Transverse colon (tissue), 4 donors: ENCODE data around the gene ZDHHC18. TPM values are rescaled to one million over a fixed set of nuclear protein-coding genes. Genes with fewer than 3 reads are reported as not detected.
"Not testable (repeated sequence)": the region's sequence is repeated elsewhere in the genome, so short reads cannot be mapped to it uniquely, and the experiment has no call there.

Experiments
- DNase-seq: peaks from one replicate; pipeline ENCODE4 v3.0.0-alpha.2; 2019
- H3K27ac ChIP-seq, 4 donors: fragments of 200-600 bp; sonication (generic); 2 replicates each; pipeline ENCODE4 v1.5.1; 2016 to 2018; ENCODE audit warnings: inconsistent platforms in 4 of 4
- H3K27me3 ChIP-seq: fragments of 200-600 bp; sonication (generic); 2 replicates; pipeline ENCODE4 v1.5.1; 2017; ENCODE audit warnings: inconsistent platforms
- H3K36me3 ChIP-seq, 4 donors: fragments of 200-600 bp; sonication (generic); 2 replicates each; pipeline ENCODE4 v1.5.1; 2017 to 2019; ENCODE audit warnings: inconsistent platforms in 4 of 4
- H3K4me1 ChIP-seq, 4 donors: fragments of 200-600 bp; sonication (generic); 2 replicates each; pipeline ENCODE4 v1.5.1; 2017 to 2020; ENCODE audit warnings: inconsistent platforms in 4 of 4
- H3K4me3 ChIP-seq, 4 donors: fragments of 200-600 bp; sonication (generic); 1 replicate in 1 of 4; 2 replicates in 3 of 4; pipeline versions ENCODE4 v1.5.1 to v1.6.1; 2017 to 2019; ENCODE audit warnings: inconsistent platforms in 4 of 4
- H3K9me3 ChIP-seq, 2 donors: fragments of 200-600 bp; sonication (generic); 2 replicates each; pipeline ENCODE4 v1.5.1; 2017 to 2019; ENCODE audit warnings: inconsistent platforms in 2 of 2
- EP300 ChIP-seq: sonication (generic); formaldehyde crosslinking; IDR thresholded peaks from one replicate; pipeline ENCODE4 v1.6.1; 2017; ENCODE audit warnings: antibody characterized with exemption, low read depth
- POLR2A ChIP-seq: fragments of 450-650 bp; IDR thresholded peaks from one replicate; pipeline ENCODE4 v1.6.1; 2016; ENCODE audit warnings: antibody characterized with exemption, mild to moderate bottlenecking, moderate library complexity
- POLR2AphosphoS5 ChIP-seq, 3 donors: sonication (generic); formaldehyde crosslinking; IDR thresholded peaks; one replicate each; pipeline ENCODE4 v1.6.1; 2016; ENCODE audit warnings: antibody characterized with exemption in 3 of 3
- WGBS, 2 donors: methylation state at CpG; one replicate each; pipeline ENCODE4 v1.1.5; 2018; ENCODE audit warnings: low coverage in 1 of 2; 5-methylcytosine and 5-hydroxymethylcytosine counted together
- in situ Hi-C, 4 donors: fragments of 200-750 bp; cut with MboI; loops; one replicate each; pipeline versions ENCODE4 v1.15.0 to v1.15.1; 2017; ENCODE audit warnings: low sequenced_read_pairs in 3 of 4, low pct_ligation_motif_present in 1 of 4, low pct_unique_long_range_greater_than_20kb in 1 of 4
- intact Hi-C: fragments of 100-400 bp; cut with DNase I; formaldehyde crosslinking; loops from one replicate; pipeline ENCODE4 v1.15.1; 2023; ENCODE audit warnings: low total_unique reads
- total RNA-seq, 4 donors: library from RNA; depleted of rRNA; stranded (reverse); fragments of >200 nt; gene quantifications; one replicate each; pipeline ENCODE4 v1.1.0, GENCODE V29; 2016
- TF ChIP-seq, protein P1 (sequence below), 5 experiments: fragments of 200-600 bp in 3 of 5; fragments of 450-650 bp in 2 of 5; sonication (generic) in 3 of 5; IDR thresholded peaks; 1 replicate in 2 of 5; 2 replicates in 3 of 5; pipeline ENCODE4 v1.5.1; 2016 to 2017; ENCODE audit warnings: antibody characterized with exemption in 5 of 5, inconsistent platforms in 3 of 5, mild to moderate bottlenecking in 2 of 5, moderate library complexity in 1 of 5

The ZDHHC18 gene
- total RNA-seq, 4 donors from 2014 or later, result 4.4 to 37.3 (median 28.0) TPM

GRCh38 chr1:26862781-26863684, 36.5 kb downstream of the ZDHHC18 start, which contains the start of gene SFN:
TSS of gene SFN (plus strand) at chr1:26863149. CDS start at chr1:26863213, 64 bp downstream.
- in situ Hi-C loops, result loop anchor here in 1 of 4 donors (5.0 kb wide), 1 partner anchor 51 kb away; no protein-coding TSS in a partner anchor
- peak within 1 kb of the TSS; percentile 95 to 98 (median 97) for H3K27ac ChIP-seq
- H3K36me3 ChIP-seq, result no peaks in the 10 kb centered on the region
- H3K4me3 ChIP-seq, result peak within 1 kb of the TSS; percentile 14 to 76 (median 54)
- whole genome bisulfite sequencing, 2 donors, result 53% methylated on average over 33 of the region's 37 CpGs; no CpG with 5 or more reads in 1 of the 2 donors
- intact Hi-C loops, result loop anchor here (10.0 kb wide), 1 partner anchor 138 kb away; no protein-coding TSS in a partner anchor
- no peak for TF ChIP-seq EP300
- peak; percentile 91 to 97 (median 95) for TF ChIP-seq POLR2AphosphoS5 (IDR thresholded peaks at IDR 0.05)
- peak; percentile 97 for TF ChIP-seq POLR2A
- TF ChIP-seq, protein P1, sequence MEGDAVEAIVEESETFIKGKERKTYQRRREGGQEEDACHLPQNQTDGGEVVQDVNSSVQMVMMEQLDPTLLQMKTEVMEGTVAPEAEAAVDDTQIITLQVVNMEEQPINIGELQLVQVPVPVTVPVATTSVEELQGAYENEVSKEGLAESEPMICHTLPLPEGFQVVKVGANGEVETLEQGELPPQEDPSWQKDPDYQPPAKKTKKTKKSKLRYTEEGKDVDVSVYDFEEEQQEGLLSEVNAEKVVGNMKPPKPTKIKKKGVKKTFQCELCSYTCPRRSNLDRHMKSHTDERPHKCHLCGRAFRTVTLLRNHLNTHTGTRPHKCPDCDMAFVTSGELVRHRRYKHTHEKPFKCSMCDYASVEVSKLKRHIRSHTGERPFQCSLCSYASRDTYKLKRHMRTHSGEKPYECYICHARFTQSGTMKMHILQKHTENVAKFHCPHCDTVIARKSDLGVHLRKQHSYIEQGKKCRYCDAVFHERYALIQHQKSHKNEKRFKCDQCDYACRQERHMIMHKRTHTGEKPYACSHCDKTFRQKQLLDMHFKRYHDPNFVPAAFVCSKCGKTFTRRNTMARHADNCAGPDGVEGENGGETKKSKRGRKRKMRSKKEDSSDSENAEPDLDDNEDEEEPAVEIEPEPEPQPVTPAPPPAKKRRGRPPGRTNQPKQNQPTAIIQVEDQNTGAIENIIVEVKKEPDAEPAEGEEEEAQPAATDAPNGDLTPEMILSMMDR (IDR thresholded peaks at IDR 0.05), result peak in 4 of 5 experiments; percentile 60 to 84 (median 70)
- peak; percentile 91 for DNase-seq
- no peaks in the 10 kb centered on the region for H3K27me3 ChIP-seq
- peaks cover 4 to 36% (median 17%) of the 10 kb centered on the region in 4 donors for H3K4me1 ChIP-seq
- no peaks in the 10 kb centered on the region for H3K9me3 ChIP-seq

- Histone ChIP-seq H3K4me1 (peaks cover 4 to 36% (median 17%) of the 10 kb centered on the region in 4 donors), H3K4me3 (peak overlapping the region; percentile 10 to 76 (median 54)), H3K36me3 (no peaks in the 10 kb centered on the region), H3K27me3 (no peaks in the 10 kb centered on the region), H3K9me3 (no peaks in the 10 kb centered on the region), H3K27ac (peak overlapping the region; percentile 95 to 98 (median 97))
- DNase-seq, result no peak
- 63% methylated on average over 17 of the region's 20 CpGs; no CpG with 5 or more reads in 1 of the 2 donors for WGBS, 2 donors
- in situ Hi-C loops, result loop anchor here in 1 of 4 donors (5.0 kb wide), 1 partner anchor 51 kb away; no protein-coding TSS in a partner anchor
- intact Hi-C loops, result loop anchor here (10.0 kb wide), 1 partner anchor 139 kb away; no protein-coding TSS in a partner anchor
- TF ChIP-seq, protein P1 (IDR thresholded peaks at IDR 0.05), result no peak
- TF ChIP-seq POLR2AphosphoS5 (IDR thresholded peaks at IDR 0.05) (no peak), EP300 (no peak), POLR2A (no peak)
Measured at GRCh38 chr1:26863685-26864077, 37.2 kb downstream of the ZDHHC18 start.

- DNase-seq, result peak; percentile 98
- no peaks in the 10 kb centered on the region for H3K27me3 ChIP-seq
- intact Hi-C loops, result loop anchor here (5.0 to 10.0 kb wide), 2 partner anchors 140 to 1033 kb away; no protein-coding TSS in a partner anchor
- peak overlapping the region; percentile 95 to 98 (median 97) for H3K27ac ChIP-seq
- no peaks in the 10 kb centered on the region for H3K36me3 ChIP-seq
- peaks cover 4 to 36% (median 17%) of the 10 kb centered on the region in 4 donors for H3K4me1 ChIP-seq
- TF ChIP-seq POLR2AphosphoS5 (IDR thresholded peaks at IDR 0.05) (peak; percentile 91 to 95 (median 94)), POLR2A (peak; percentile 92), EP300 (no peak)
- TF ChIP-seq, protein P1 (IDR thresholded peaks at IDR 0.05), result peak in 2 of 5 experiments; percentile 7 to 10
- 0% methylated on average over 3 to 37 of the region's 75 CpGs for WGBS, 2 donors
- peak overlapping the region; percentile 50 to 76 (median 54) for H3K4me3 ChIP-seq
- in situ Hi-C loops, result loop anchor here in 1 of 4 donors (5.0 kb wide), 1 partner anchor 53 kb away; no protein-coding TSS in a partner anchor
- no peaks in the 10 kb centered on the region for H3K9me3 ChIP-seq
Measured at GRCh38 chr1:26864610-26865480, 38.4 kb downstream of the ZDHHC18 start.

DNA sequence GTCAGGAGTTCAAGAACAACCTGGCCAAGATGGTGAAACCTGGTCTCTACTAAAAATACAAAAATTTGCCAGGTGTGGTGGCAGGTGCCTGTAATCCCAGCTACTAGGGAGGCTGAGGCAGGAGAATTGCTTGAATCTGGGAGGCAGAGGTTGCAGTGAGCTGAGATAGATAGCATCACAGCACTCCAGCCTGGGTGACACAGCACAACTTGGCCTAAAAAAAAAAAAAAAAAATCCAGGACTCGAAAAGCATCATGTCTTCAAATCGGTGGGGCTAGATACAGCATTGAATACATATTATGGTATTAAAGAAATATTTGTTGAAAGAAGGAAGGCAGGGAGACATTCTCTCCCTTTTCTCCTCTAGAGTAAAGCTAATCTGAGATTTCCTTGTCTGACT, 46.6 kb downstream of the ZDHHC18 start:
- H3K4me1 ChIP-seq, H3K27ac ChIP-seq, H3K27me3 ChIP-seq, H3K36me3 ChIP-seq, H3K9me3 ChIP-seq, in situ Hi-C loops, H3K4me3 ChIP-seq, DNase-seq: not testable (repeated sequence)
- intact Hi-C loops, result loop anchor here (10.0 kb wide), 1 partner anchor 268 kb away; no protein-coding TSS in a partner anchor
- 68 to 78% methylated on average over 2 of the region's 2 CpGs for WGBS, 2 donors
